ENCODE data around the gene SATB1.

DNA sequence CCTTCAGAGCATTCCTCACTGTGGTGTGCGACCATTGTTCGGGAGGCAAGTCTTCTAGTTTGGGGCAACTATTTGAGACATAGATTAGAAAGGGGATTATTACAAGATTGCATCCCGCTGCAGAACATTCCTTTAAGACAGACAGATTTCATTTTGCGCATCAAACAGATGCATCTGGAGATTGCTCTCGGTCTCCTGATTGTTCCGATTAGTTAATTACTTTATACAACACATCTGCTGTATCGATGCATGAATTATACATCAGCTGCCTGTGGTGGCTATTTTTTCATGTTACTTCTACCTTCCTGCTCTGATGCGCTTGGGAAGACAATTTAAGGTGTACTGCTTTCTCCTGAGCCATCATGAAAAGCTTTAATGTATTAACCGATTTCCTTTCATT lies 10.0 kb downstream of the SATB1 start:
- TF ChIP-seq CBX2 (IDR thresholded peaks at IDR 0.05; ENCODE audit: borderline replicate concordance, low read depth): no peak
- TF ChIP-seq POLR2A (IDR thresholded peaks at IDR 0.05; ENCODE audit: low read length): no peak
- no peak for TF ChIP-seq RAD21 (conservative IDR thresholded peaks at IDR 0.05 in 1 of 2, IDR thresholded peaks at IDR 0.05 in 1 of 2)
- no peak for TF ChIP-seq KDM1A (IDR thresholded peaks at IDR 0.05; ENCODE audit: low read depth)
- TF ChIP-seq, protein P1, sequence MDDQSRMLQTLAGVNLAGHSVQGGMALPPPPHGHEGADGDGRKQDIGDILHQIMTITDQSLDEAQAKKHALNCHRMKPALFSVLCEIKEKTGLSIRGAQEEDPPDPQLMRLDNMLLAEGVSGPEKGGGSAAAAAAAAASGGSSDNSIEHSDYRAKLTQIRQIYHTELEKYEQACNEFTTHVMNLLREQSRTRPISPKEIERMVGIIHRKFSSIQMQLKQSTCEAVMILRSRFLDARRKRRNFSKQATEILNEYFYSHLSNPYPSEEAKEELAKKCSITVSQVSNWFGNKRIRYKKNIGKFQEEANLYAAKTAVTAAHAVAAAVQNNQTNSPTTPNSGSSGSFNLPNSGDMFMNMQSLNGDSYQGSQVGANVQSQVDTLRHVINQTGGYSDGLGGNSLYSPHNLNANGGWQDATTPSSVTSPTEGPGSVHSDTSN (IDR thresholded peaks at IDR 0.05): no peak
- TF ChIP-seq JUNB (IDR thresholded peaks at IDR 0.05): no peak
- TF ChIP-seq, protein P2, sequence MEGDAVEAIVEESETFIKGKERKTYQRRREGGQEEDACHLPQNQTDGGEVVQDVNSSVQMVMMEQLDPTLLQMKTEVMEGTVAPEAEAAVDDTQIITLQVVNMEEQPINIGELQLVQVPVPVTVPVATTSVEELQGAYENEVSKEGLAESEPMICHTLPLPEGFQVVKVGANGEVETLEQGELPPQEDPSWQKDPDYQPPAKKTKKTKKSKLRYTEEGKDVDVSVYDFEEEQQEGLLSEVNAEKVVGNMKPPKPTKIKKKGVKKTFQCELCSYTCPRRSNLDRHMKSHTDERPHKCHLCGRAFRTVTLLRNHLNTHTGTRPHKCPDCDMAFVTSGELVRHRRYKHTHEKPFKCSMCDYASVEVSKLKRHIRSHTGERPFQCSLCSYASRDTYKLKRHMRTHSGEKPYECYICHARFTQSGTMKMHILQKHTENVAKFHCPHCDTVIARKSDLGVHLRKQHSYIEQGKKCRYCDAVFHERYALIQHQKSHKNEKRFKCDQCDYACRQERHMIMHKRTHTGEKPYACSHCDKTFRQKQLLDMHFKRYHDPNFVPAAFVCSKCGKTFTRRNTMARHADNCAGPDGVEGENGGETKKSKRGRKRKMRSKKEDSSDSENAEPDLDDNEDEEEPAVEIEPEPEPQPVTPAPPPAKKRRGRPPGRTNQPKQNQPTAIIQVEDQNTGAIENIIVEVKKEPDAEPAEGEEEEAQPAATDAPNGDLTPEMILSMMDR (IDR thresholded peaks at IDR 0.05): no peak
